ENCODE results near the gene EPN3. TPM values are rescaled to one million over a fixed set of nuclear protein-coding genes. Genes with fewer than 3 reads are reported as not detected.

Gene EPN3
- total and polyA plus RNA-seq, 2 donors (not counting 1 experiment from before 2014, with no cell fraction given), result not detected

- Mint-ChIP-seq H3K9me3 (ENCODE audit: insufficient read depth) (no peaks in the 10 kb centered on the region), H3K4me1 (peaks cover 26% of the 10 kb centered on the region), H3K27ac (no peak overlapping the region), H3K4me3 (peak overlapping the region; percentile 87), H3K27me3 (peaks cover 14% of the 10 kb centered on the region)
- H3K36me3 ChIP-seq (replicated peaks in 1 of 2; ENCODE audit: control extremely low read depth in 1 of 2, control insufficient read depth in 1 of 2, extremely low read depth in 1 of 2, insufficient read depth in 2 of 2, low read length in 1 of 2), result no peaks in the 10 kb centered on the region
- intact Hi-C loops (cut with micrococcal nuclease), result no loop called here
- H3K27ac ChIP-seq (ENCODE audit: low read length in 2 of 2), result no peak overlapping the region
- peaks cover 0 to 71% (median 31%) of the 10 kb centered on the region in 4 experiments for H3K27me3 ChIP-seq (replicated peaks in 1 of 4; ENCODE audit: control extremely low read depth in 1 of 4, control insufficient read depth in 3 of 4, insufficient read depth in 4 of 4, low read length in 3 of 4)
- peaks cover 0 to 27% (median 0%) of the 10 kb centered on the region in 3 donors for H3K9me3 ChIP-seq (ENCODE audit: control extremely low read depth in 1 of 3, control insufficient read depth in 2 of 3, insufficient read depth in 1 of 3, low read length in 2 of 3)
- 8% methylated on average over 14 of the region's 18 CpGs for WGBS (ENCODE audit: insufficient coverage)
- no peak overlapping the region for H2AFZ ChIP-seq (ENCODE audit: insufficient read depth, low read depth, low read length, poor library complexity, severe bottlenecking)
- no peak for TF ChIP-seq CTCF (IDR thresholded peaks at IDR 0.05)
- TF ChIP-seq EZH2 (IDR thresholded peaks at IDR 0.05; ENCODE audit: borderline replicate concordance, insufficient read depth, low read depth, low read length, poor library complexity, severe bottlenecking), result no peak
- POLR2A ChIA-PET, result no interaction called here
- H3K79me2 ChIP-seq (ENCODE audit: control insufficient read depth, insufficient read depth, low read length), result no peaks in the 10 kb centered on the region
- peak overlapping the region in 3 of 5 experiments; percentile 56 to 70 (median 63) for H3K4me3 ChIP-seq (ENCODE audit: control extremely low read depth in 1 of 5, extremely low read depth in 1 of 5, insufficient read depth in 1 of 5, low read depth in 2 of 5, low read length in 4 of 5)
- H3K4me1 ChIP-seq (ENCODE audit: control insufficient read depth in 2 of 2, insufficient read depth in 2 of 2, low read length in 2 of 2), result peaks cover 34 to 35% of the 10 kb centered on the region in 2 donors
- H3K9ac ChIP-seq (ENCODE audit: low read length), result peak overlapping the region; percentile 71
- peak overlapping the region; percentile 99 for H3K4me2 ChIP-seq (replicated peaks; ENCODE audit: low read depth, low read length, poor library complexity, severe bottlenecking)
- no peak for DNase-seq
- CTCF ChIA-PET, result no interaction called here
- peaks cover 8% of the 10 kb centered on the region for H4K20me1 ChIP-seq (ENCODE audit: control insufficient read depth, insufficient read depth, low read length, poor library complexity, severe bottlenecking)
- no peak for ATAC-seq (ENCODE audit: low read depth)
Observed at GRCh38 chr17:50558581-50558940, 26.0 kb downstream of the EPN3 start.

- Histone ChIP-seq H2AFZ (ENCODE audit: insufficient read depth, low read depth, low read length, poor library complexity, severe bottlenecking) (peak overlapping the region; percentile 47), H3K79me2 (ENCODE audit: control insufficient read depth, insufficient read depth, low read length) (no peaks in the 10 kb centered on the region), H3K4me2 (replicated peaks; ENCODE audit: low read depth, low read length, poor library complexity, severe bottlenecking) (peak overlapping the region; percentile 99), H3K4me3 (ENCODE audit: control extremely low read depth in 1 of 5, extremely low read depth in 1 of 5, insufficient read depth in 1 of 5, low read depth in 2 of 5, low read length in 4 of 5) (peak overlapping the region in 4 of 5 experiments; percentile 43 to 70 (median 60)), H3K9me3 (ENCODE audit: control extremely low read depth in 1 of 3, control insufficient read depth in 2 of 3, insufficient read depth in 1 of 3, low read length in 2 of 3) (peaks cover 0 to 27% (median 0%) of the 10 kb centered on the region in 3 donors), H3K27me3 (replicated peaks in 1 of 4; ENCODE audit: control extremely low read depth in 1 of 4, control insufficient read depth in 3 of 4, insufficient read depth in 4 of 4, low read length in 3 of 4) (peaks cover 0 to 77% (median 33%) of the 10 kb centered on the region in 4 experiments), H4K20me1 (ENCODE audit: control insufficient read depth, insufficient read depth, low read length, poor library complexity, severe bottlenecking) (peaks cover 8% of the 10 kb centered on the region), H3K36me3 (replicated peaks in 1 of 2; ENCODE audit: control extremely low read depth in 1 of 2, control insufficient read depth in 1 of 2, extremely low read depth in 1 of 2, insufficient read depth in 2 of 2, low read length in 1 of 2) (no peaks in the 10 kb centered on the region), H3K9ac (ENCODE audit: low read length) (peak overlapping the region; percentile 71), H3K4me1 (ENCODE audit: control insufficient read depth in 2 of 2, insufficient read depth in 2 of 2, low read length in 2 of 2) (peaks cover 34 to 35% of the 10 kb centered on the region in 2 donors), H3K27ac (ENCODE audit: low read length in 2 of 2) (no peak overlapping the region)
- no peaks in the 10 kb centered on the region for H3K9me3 Mint-ChIP-seq (ENCODE audit: insufficient read depth)
- intact Hi-C loops (cut with micrococcal nuclease), result no loop called here
- H3K4me3 Mint-ChIP-seq, result peak overlapping the region; percentile 87
- DNase-seq (peak; percentile 50), ATAC-seq (ENCODE audit: low read depth) (no peak)
- peaks cover 26% of the 10 kb centered on the region for H3K4me1 Mint-ChIP-seq
- 3% methylated on average over 22 of the region's 55 CpGs for WGBS (ENCODE audit: insufficient coverage)
- ChIA-PET POLR2A (interaction anchor here (0.6 kb wide), 1 partner anchor 503 kb away, joined by 3 read pairs; no protein-coding TSS in a partner anchor), CTCF (no interaction called here)
- H3K27me3 Mint-ChIP-seq, result peaks cover 19% of the 10 kb centered on the region
- no peak for TF ChIP-seq CTCF (IDR thresholded peaks at IDR 0.05)
- TF ChIP-seq EZH2 (IDR thresholded peaks at IDR 0.05; ENCODE audit: borderline replicate concordance, insufficient read depth, low read depth, low read length, poor library complexity, severe bottlenecking), result peak; percentile 52
- no peak overlapping the region for H3K27ac Mint-ChIP-seq
Observed at GRCh38 chr17:50558941-50559614, 26.5 kb downstream of the EPN3 start.

Measured in B cell (primary cell).